Activated T-cell treated with anti-CD3 and anti-CD28 coated beads, Interleukin-2, amount 50 U/mL, for 1 hour (primary cell): ENCODE results near the gene OR10AD1.
"Not testable (repeated sequence)": the region's sequence is repeated elsewhere in the genome, so short reads cannot be mapped to it uniquely, and the experiment has no call there.

ENCODE experiments used
- DNase-seq: peaks from one replicate; pipeline ENCODE4 v3.0.0-alpha.2; 2020

OR10AD1 gene

GRCh38 chr12:48203192-48203591 lies at the start of gene OR10AD1:
OR10AD1 (minus strand) TSS chr12:48203292; CDS start chr12:48203292, 0 bp downstream.
- DNase-seq = no peak

GRCh38 chr12:48247181-48247966 lies 44.3 kb upstream of the OR10AD1 start:
- no peak for DNase-seq

- no peak for DNase-seq
Observed at GRCh38 chr12:48237162-48237561, 34.1 kb upstream of the OR10AD1 start.

GRCh38 chr12:48235796-48236333 lies 32.8 kb upstream of the OR10AD1 start:
- no peak for DNase-seq

GRCh38 chr12:48231169-48231958 lies 28.3 kb upstream of the OR10AD1 start:
- DNase-seq = not testable (repeated sequence)

- DNase-seq = not testable (repeated sequence)
Observed at GRCh38 chr12:48224533-48224932, 21.4 kb upstream of the OR10AD1 start.

- DNase-seq = no peak
Observed at GRCh38 chr12:48221645-48222044, 18.6 kb upstream of the OR10AD1 start.

GRCh38 chr12:48220701-48221100 lies 17.6 kb upstream of the OR10AD1 start:
- no peak for DNase-seq

- no peak for DNase-seq
Observed at GRCh38 chr12:48219631-48220030, 16.5 kb upstream of the OR10AD1 start.

- no peak for DNase-seq
Observed at GRCh38 chr12:48216785-48217184, 13.7 kb upstream of the OR10AD1 start.

GRCh38 chr12:48209495-48209894 lies 6.4 kb upstream of the OR10AD1 start:
- not testable (repeated sequence) for DNase-seq

- no peak for DNase-seq
Observed at GRCh38 chr12:48202766-48203165, 326 bp downstream of the OR10AD1 start.

- DNase-seq = no peak
Observed at GRCh38 chr12:48201516-48201915, 1.6 kb downstream of the OR10AD1 start.

GRCh38 chr12:48201091-48201490 lies 2.0 kb downstream of the OR10AD1 start:
- no peak for DNase-seq

GRCh38 chr12:48199774-48200221 lies 3.3 kb downstream of the OR10AD1 start:
- no peak for DNase-seq

GRCh38 chr12:48198985-48199384 lies 4.1 kb downstream of the OR10AD1 start:
- no peak for DNase-seq

- DNase-seq = no peak
Observed at GRCh38 chr12:48198672-48198971, 4.5 kb downstream of the OR10AD1 start.

- DNase-seq = peak; percentile 85
Observed at GRCh38 chr12:48197971-48198671, 5.0 kb downstream of the OR10AD1 start.

GRCh38 chr12:48197549-48197970 lies 5.5 kb downstream of the OR10AD1 start:
- no peak for DNase-seq

- no peak for DNase-seq
Observed at GRCh38 chr12:48194799-48195201, 8.3 kb downstream of the OR10AD1 start.

- DNase-seq = no peak
Observed at GRCh38 chr12:48193623-48194022, 9.5 kb downstream of the OR10AD1 start.

- DNase-seq = no peak
Observed at GRCh38 chr12:48192861-48193260, 10.2 kb downstream of the OR10AD1 start.

GRCh38 chr12:48191096-48191495 lies 12.0 kb downstream of the OR10AD1 start:
- DNase-seq = no peak
